GM23338 (cell line): ENCODE results near the gene GFPT2. TPM values are rescaled to one million over a fixed set of nuclear protein-coding genes. Genes with fewer than 3 reads are reported as not detected.

Experiments used
- ATAC-seq: fragments of 200-7000 bp; cut with Tn5 transposase; 3 replicates; pipeline ENCODE4 v1.9.1; 2020
- DNase-seq: peaks from one replicate; pipeline ENCODE4 v3.0.0-alpha.2; 2015; ENCODE audit warnings: low spot score
- H2AFZ ChIP-seq: fragments of 200-600 bp; sonication (generic); 2 replicates; pipeline ENCODE4 v1.8.0; 2016; ENCODE audit warnings: antibody characterized with exemption, mild to moderate bottlenecking, moderate library complexity
- H3F3A ChIP-seq: fragments of 200-600 bp; sonication (generic); replicated peaks from 2 replicates; pipeline ENCODE4 v1.8.0; 2017; ENCODE audit warnings: antibody characterized with exemption, mixed run types, low read depth
- H3K27ac ChIP-seq: fragments of 200-600 bp; sonication (generic); 2 replicates; pipeline ENCODE4 v1.6.1; 2016; ENCODE audit warnings: low read depth
- H3K27me3 ChIP-seq: fragments of 200-600 bp; sonication (generic); 2 replicates; pipeline ENCODE4 v1.8.0; 2016; ENCODE audit warnings: mild to moderate bottlenecking, mixed run types, moderate library complexity; ENCODE audit not compliant: insufficient read depth
- H3K36me3 ChIP-seq: fragments of 200-600 bp; sonication (generic); 2 replicates; pipeline ENCODE4 v1.8.0; 2016; ENCODE audit warnings: mild to moderate bottlenecking; ENCODE audit not compliant: insufficient read depth
- H3K4me1 ChIP-seq: fragments of 200-600 bp; sonication (generic); 2 replicates; pipeline ENCODE4 v1.8.0; 2016; ENCODE audit warnings: mild to moderate bottlenecking, moderate library complexity; ENCODE audit not compliant: insufficient read depth
- H3K4me2 ChIP-seq: fragments of 200-600 bp; sonication (generic); 2 replicates; pipeline ENCODE4 v1.7.1; 2017; ENCODE audit warnings: mixed run types
- H3K4me3 ChIP-seq: fragments of 200-600 bp; sonication (generic); 2 replicates; pipeline ENCODE4 v1.6.1; 2016; ENCODE audit warnings: mixed run types
- H3K79me2 ChIP-seq: fragments of 200-600 bp; sonication (generic); replicated peaks from 2 replicates; pipeline ENCODE4 v1.8.0; 2017; ENCODE audit warnings: mild to moderate bottlenecking; ENCODE audit not compliant: insufficient read depth
- H3K9me2 ChIP-seq: fragments of 200-600 bp; sonication (generic); 2 replicates; pipeline ENCODE4 v1.8.0; 2017; ENCODE audit not compliant: insufficient read depth
- H4K20me1 ChIP-seq: fragments of 200-600 bp; sonication (generic); replicated peaks from 2 replicates; pipeline ENCODE4 v1.8.0; 2017; ENCODE audit warnings: mild to moderate bottlenecking; ENCODE audit not compliant: insufficient read depth
- H3K27ac Mint-ChIP-seq: 2 replicates; pipeline ENCODE4 v1.8.0; 2020; ENCODE audit warnings: inconsistent platforms, mild to moderate bottlenecking, moderate library complexity, mixed read lengths
- H3K27me3 Mint-ChIP-seq: 3 replicates; pipeline ENCODE4 v1.8.0; 2022; ENCODE audit warnings: low read depth, mild to moderate bottlenecking, moderate library complexity, mixed read lengths, inconsistent platforms; ENCODE audit not compliant: insufficient read depth, poor library complexity
- H3K36me3 Mint-ChIP-seq: 3 replicates; pipeline ENCODE4 v1.8.0; 2021; ENCODE audit warnings: low read depth, mild to moderate bottlenecking, inconsistent platforms, moderate library complexity, mixed read lengths
- H3K4me1 Mint-ChIP-seq: 3 replicates; pipeline ENCODE4 v1.8.0; 2020; ENCODE audit warnings: mild to moderate bottlenecking, inconsistent platforms, mixed read lengths
- H3K4me3 Mint-ChIP-seq: 3 replicates; pipeline ENCODE4 v1.8.0; 2021; ENCODE audit warnings: moderate library complexity, mild to moderate bottlenecking, inconsistent platforms, mixed read lengths
- H3K9me3 Mint-ChIP-seq: 3 replicates; pipeline ENCODE4 v1.8.0; 2020; ENCODE audit warnings: moderate library complexity, mild to moderate bottlenecking, inconsistent platforms, mixed read lengths
- CREB1 ChIP-seq: fragments of 250-450 bp; sonication (Bioruptor Pico); IDR thresholded peaks from 2 replicates; pipeline ENCODE4 v1.5.0; 2020; ENCODE audit warnings: low read depth, mild to moderate bottlenecking, moderate library complexity
- CTCF ChIP-seq, 2 experiments: fragments of 200-600 bp in 1 of 2; sonication (generic) in 1 of 2; conservative IDR thresholded peaks; 2 replicates each; pipeline versions ENCODE4 v1.5.1 to v1.6.1; 2016 to 2017; ENCODE audit warnings: antibody characterized with exemption in 2 of 2, low read depth in 2 of 2, mild to moderate bottlenecking in 2 of 2, moderate library complexity in 1 of 2
- EZH2 ChIP-seq: fragments of 200-600 bp; sonication (generic); IDR thresholded peaks from one replicate; pipeline ENCODE4 v1.8.0; 2017; ENCODE audit warnings: antibody characterized with exemption, mild to moderate bottlenecking, low read depth; ENCODE audit not compliant: unreplicated experiment
- JUNB ChIP-seq: IDR thresholded peaks from one replicate; pipeline ENCODE4 v1.6.1; 2016; ENCODE audit warnings: antibody characterized with exemption; ENCODE audit not compliant: unreplicated experiment
- NANOG ChIP-seq: IDR thresholded peaks from 2 replicates; pipeline ENCODE4 v1.6.1; 2016; ENCODE audit warnings: antibody characterized with exemption, borderline replicate concordance
- STAT1 ChIP-seq: IDR thresholded peaks from one replicate; pipeline ENCODE4 v1.6.1; 2016; ENCODE audit warnings: antibody characterized with exemption; ENCODE audit not compliant: unreplicated experiment
- ZNF114 ChIP-seq: fragments of 250-450 bp; sonication (Bioruptor Pico); IDR thresholded peaks from 2 replicates; pipeline ENCODE4 v1.5.0; 2020; ENCODE audit warnings: mild to moderate bottlenecking, moderate library complexity
- ZNF331 ChIP-seq: fragments of 250-450 bp; sonication (Bioruptor Pico); IDR thresholded peaks from 2 replicates; pipeline ENCODE4 v1.5.0; 2020; ENCODE audit warnings: low read depth, mild to moderate bottlenecking, moderate library complexity
- ZNF462 ChIP-seq: fragments of 250-450 bp; sonication (Bioruptor Pico); IDR thresholded peaks from 2 replicates; pipeline ENCODE4 v1.5.0; 2020; ENCODE audit warnings: mild to moderate bottlenecking, moderate library complexity
- polyA plus RNA-seq: library from polyadenylated mRNA; unstranded; fragments of >200 nt; fragmentation: Nextera tagmentation; extraction: Ambion mirVana; gene quantifications from 2 replicates; pipeline ENCODE4 v1.2.1, GENCODE V29; 2016
- total RNA-seq: library from RNA; depleted of rRNA; stranded (reverse); fragments of >200 nt; shearing (Covaris generic); gene quantifications from 2 replicates; pipeline ENCODE4 v1.2.3, GENCODE V29; 2014

Gene GFPT2
- total and polyA plus RNA-seq, 2 experiments from 2014 or later: 82.6 to 120 TPM

DNA sequence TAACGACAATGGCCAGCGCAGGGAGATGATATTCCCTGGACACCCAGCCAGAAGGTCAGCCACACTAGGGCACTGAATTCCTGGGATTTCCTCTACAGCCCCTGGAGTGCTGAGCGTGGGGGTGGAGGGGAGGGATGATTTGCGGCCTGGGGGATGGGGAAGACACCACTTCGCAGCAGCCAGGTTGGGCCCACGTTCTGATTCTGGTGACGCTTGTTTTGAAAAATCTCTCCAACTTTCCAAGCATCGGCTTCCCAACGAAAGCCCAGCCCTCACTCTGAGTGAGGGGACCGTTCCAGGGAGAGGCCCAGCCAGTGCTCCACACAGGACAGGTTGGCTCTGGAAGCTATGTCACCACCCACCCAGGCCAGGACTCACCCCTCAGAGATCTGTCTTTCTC lies 5.4 kb downstream of the GFPT2 start (continued):
- TF ChIP-seq ZNF462 (CRISPR knock-in tag) (no peak), ZNF114 (no peak), NANOG (no peak), EZH2 (no peak), CREB1 (CRISPR knock-in tag) (no peak), JUNB (no peak), ZNF331 (CRISPR knock-in tag) (no peak)

- Mint-ChIP-seq H3K9me3 (no peaks in the 10 kb centered on the region; the same call in 2 of the 3 replicates), H3K27me3 (peaks cover 14% of the 10 kb centered on the region), H3K4me1 (peaks cover 90% of the 10 kb centered on the region), H3K36me3 (peaks cover 61% of the 10 kb centered on the region), H3K4me3 (peak overlapping the region; percentile 38; the same call in 1 of the 3 replicates), H3K27ac (peak overlapping the region; percentile 47)
- H4K20me1 ChIP-seq: peaks cover 31% of the 10 kb centered on the region
- H3F3A ChIP-seq: peaks cover 15% of the 10 kb centered on the region
- DNase-seq (no peak), ATAC-seq (no peak)
- H3K4me2 ChIP-seq: peak overlapping the region; percentile 64
- H3K27me3 ChIP-seq: no peaks in the 10 kb centered on the region
- H3K27ac ChIP-seq: peak overlapping the region; percentile 95; the same call in 1 of the 2 replicates
- no peak overlapping the region for H2AFZ ChIP-seq
- no peak overlapping the region for H3K4me3 ChIP-seq
- peaks cover 88% of the 10 kb centered on the region for H3K4me1 ChIP-seq
- peaks cover 83% of the 10 kb centered on the region for H3K79me2 ChIP-seq
- no peaks in the 10 kb centered on the region for H3K36me3 ChIP-seq
- no peaks in the 10 kb centered on the region for H3K9me2 ChIP-seq
- TF ChIP-seq NANOG: no peak
- no peak for TF ChIP-seq ZNF114
- TF ChIP-seq EZH2: no peak
- TF ChIP-seq CTCF (conservative IDR thresholded peaks at IDR 0.05; ENCODE audit: low read depth in 2 of 2): no peak
- no peak for TF ChIP-seq ZNF331 (CRISPR knock-in tag)
- no peak for TF ChIP-seq STAT1
- no peak for TF ChIP-seq JUNB
These were observed 6.8 kb downstream of the GFPT2 start for GRCh38 chr5:180346358-180346757.
